NT2/D1 (cell line): Measurements from ENCODE around the gene FSTL1.

Experiments
- SUZ12 ChIP-seq: IDR thresholded peaks from 2 replicates; pipeline ENCODE4 v1.6.1; 2011; ENCODE audit not compliant: insufficient read length, insufficient read depth; ENCODE audit errors: extremely low read depth
- YY1 ChIP-seq: IDR thresholded peaks from 2 replicates; pipeline ENCODE4 v1.6.1; 2011; ENCODE audit not compliant: insufficient read length, insufficient read depth
- ZNF274 ChIP-seq: IDR thresholded peaks from 2 replicates; pipeline ENCODE4 v1.6.1; 2011; ENCODE audit warnings: mild to moderate bottlenecking, low read depth, low read length

DNA sequence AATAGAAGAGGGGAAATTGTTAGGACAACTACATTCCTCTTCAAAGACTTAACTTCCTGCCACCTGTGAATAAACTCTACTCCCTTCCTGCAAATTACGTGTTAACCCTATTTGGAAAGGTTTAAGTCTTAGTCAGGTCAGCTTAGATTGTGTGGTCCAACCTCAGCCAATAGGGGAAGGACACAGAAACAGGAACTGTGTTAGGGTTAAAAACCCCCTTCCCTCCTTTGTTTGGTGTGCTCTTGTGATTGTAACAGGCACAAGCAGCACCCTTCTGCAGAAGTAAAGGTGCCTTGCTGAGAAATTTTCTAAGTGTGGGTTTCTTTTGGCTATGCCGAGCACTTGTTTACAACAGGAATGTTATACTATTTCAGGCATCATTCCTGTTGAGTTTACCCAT lies 45.0 kb upstream of the FSTL1 start:
- TF ChIP-seq SUZ12 (no peak), YY1 (no peak), ZNF274 (no peak)
